Measurements from ENCODE around the gene LCN6. TPM values are rescaled to one million over a fixed set of nuclear protein-coding genes. Genes with fewer than 3 reads are reported as not detected.

Gene LCN6
- polyA plus RNA-seq, 1 donor (not counting 4 experiments of a cell fraction or from before 2014, with no cell fraction given) = not detected

DNA sequence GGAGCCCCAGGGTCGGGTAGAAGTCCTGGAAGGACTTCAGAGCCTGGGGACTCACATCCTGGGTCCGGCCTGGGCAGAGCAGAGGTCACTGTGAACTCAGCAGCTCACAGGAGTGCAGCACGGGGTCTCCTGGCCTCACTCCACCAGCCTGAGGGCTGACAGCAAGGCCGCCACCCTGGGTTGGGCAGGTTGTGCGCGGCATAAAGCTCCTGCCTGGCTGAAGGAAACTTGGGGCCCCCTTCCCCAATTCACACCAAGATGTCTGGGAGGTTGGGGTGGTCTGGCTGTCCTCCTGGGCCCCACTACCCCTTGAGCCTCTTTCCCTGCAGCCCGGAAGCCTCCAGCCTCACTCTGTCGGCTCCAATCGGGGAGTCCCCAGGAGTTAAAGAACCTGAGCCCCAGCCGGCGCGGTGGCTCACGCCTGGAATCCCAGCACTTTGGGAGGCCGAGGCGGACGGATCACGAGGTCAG lies 13.9 kb upstream of the LCN6 start:
- no peaks in the 10 kb centered on the region for H3K36me3 ChIP-seq (ENCODE audit: control insufficient read depth in 2 of 2, extremely low read depth in 1 of 2, insufficient read depth in 2 of 2, low read length in 2 of 2)
- H2AFZ ChIP-seq (ENCODE audit: control insufficient read depth, low read length) = no peak overlapping the region
- H3K4me1 ChIP-seq (ENCODE audit: control insufficient read depth, extremely low read depth, insufficient read depth, low read length) = no peaks in the 10 kb centered on the region
- H3K9ac ChIP-seq (ENCODE audit: control insufficient read depth, extremely low read depth, insufficient read depth, low read length) = no peak overlapping the region
- no peaks in the 10 kb centered on the region for H3K9me1 ChIP-seq (ENCODE audit: control insufficient read depth, extremely low read depth, insufficient read depth, low read length)
- no peak overlapping the region for H3K27ac ChIP-seq (ENCODE audit: control insufficient read depth, insufficient read depth, low read length)
- peaks cover 18% of the 10 kb centered on the region for H3K27me3 ChIP-seq (ENCODE audit: control insufficient read depth, extremely low read depth, insufficient read depth, low read length)
- DNase-seq (ENCODE audit: low read depth, low spot score) (no peak), FAIRE-seq (no peak)
- dilution Hi-C loops (cut with MboI; ENCODE audit: extremely low pct_ligation_motif_present, low sequenced_read_pairs) = no loop called here
- no peaks in the 10 kb centered on the region for H3K9me3 ChIP-seq (ENCODE audit: control insufficient read depth, low read depth, low read length)
- H4K20me1 ChIP-seq (ENCODE audit: control insufficient read depth, extremely low read depth, insufficient read depth, low read length) = no peaks in the 10 kb centered on the region
- no peak for TF ChIP-seq CTCF (optimal IDR thresholded peaks at IDR 0.05 in 1 of 3, IDR thresholded peaks at IDR 0.05 in 1 of 3, conservative IDR thresholded peaks at IDR 0.05 in 1 of 3; ENCODE audit: extremely low read depth in 1 of 3, insufficient read depth in 2 of 3, low read length in 3 of 3)
- TF ChIP-seq EZH2 (IDR thresholded peaks at IDR 0.05; ENCODE audit: low read length) = no peak
- H3K4me2 ChIP-seq (ENCODE audit: control insufficient read depth, extremely low read depth, insufficient read depth, low read depth, low read length) = no peak overlapping the region
- no peak overlapping the region for H3K4me3 ChIP-seq (ENCODE audit: control insufficient read depth in 2 of 3, extremely low read depth in 1 of 3, insufficient read depth in 2 of 3, low read depth in 1 of 3, low read length in 3 of 3)
- H3K79me2 ChIP-seq (ENCODE audit: control insufficient read depth, insufficient read depth, low read length) = no peaks in the 10 kb centered on the region

DNA sequence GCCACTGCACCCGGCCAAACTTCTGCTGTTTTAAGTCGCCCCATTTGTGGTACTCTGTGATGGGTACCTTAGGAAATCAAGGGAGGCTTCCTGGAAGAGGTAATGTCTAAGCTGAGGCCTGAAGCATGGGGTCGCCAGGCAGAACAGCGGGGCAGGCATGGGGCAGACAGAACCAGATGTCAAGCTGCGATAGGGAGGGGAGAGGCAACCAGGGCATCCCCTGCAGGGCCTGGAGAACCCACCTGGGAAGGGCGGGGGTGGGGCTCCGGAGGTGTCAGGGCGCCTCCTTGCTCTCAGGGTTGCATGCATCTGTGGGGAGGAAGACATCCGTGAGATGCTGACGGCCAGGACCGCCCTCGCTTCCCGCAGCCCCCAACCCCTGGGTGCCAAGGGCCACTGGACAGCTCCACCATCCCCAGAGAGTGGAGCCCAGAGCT lies 13.2 kb upstream of the LCN6 start:
- no peak for FAIRE-seq
- no peaks in the 10 kb centered on the region for H3K4me1 ChIP-seq (ENCODE audit: control insufficient read depth, extremely low read depth, insufficient read depth, low read length)
- no peaks in the 10 kb centered on the region for H3K9me3 ChIP-seq (ENCODE audit: control insufficient read depth, low read depth, low read length)
- H3K4me3 ChIP-seq (ENCODE audit: control insufficient read depth in 2 of 3, extremely low read depth in 1 of 3, insufficient read depth in 2 of 3, low read depth in 1 of 3, low read length in 3 of 3) = no peak overlapping the region
- dilution Hi-C loops (cut with MboI; ENCODE audit: extremely low pct_ligation_motif_present, low sequenced_read_pairs) = no loop called here
- no peak overlapping the region for H3K9ac ChIP-seq (ENCODE audit: control insufficient read depth, extremely low read depth, insufficient read depth, low read length)
- no peaks in the 10 kb centered on the region for H3K79me2 ChIP-seq (ENCODE audit: control insufficient read depth, insufficient read depth, low read length)
- TF ChIP-seq CTCF (optimal IDR thresholded peaks at IDR 0.05 in 1 of 3, IDR thresholded peaks at IDR 0.05 in 1 of 3, conservative IDR thresholded peaks at IDR 0.05 in 1 of 3; ENCODE audit: extremely low read depth in 1 of 3, insufficient read depth in 2 of 3, low read length in 3 of 3) = no peak
- TF ChIP-seq EZH2 (IDR thresholded peaks at IDR 0.05; ENCODE audit: low read length) = no peak
- H3K27ac ChIP-seq (ENCODE audit: control insufficient read depth, insufficient read depth, low read length) = no peak overlapping the region
- H3K36me3 ChIP-seq (ENCODE audit: control insufficient read depth in 2 of 2, extremely low read depth in 1 of 2, insufficient read depth in 2 of 2, low read length in 2 of 2) = no peaks in the 10 kb centered on the region
- no peaks in the 10 kb centered on the region for H4K20me1 ChIP-seq (ENCODE audit: control insufficient read depth, extremely low read depth, insufficient read depth, low read length)
- no peak overlapping the region for H3K4me2 ChIP-seq (ENCODE audit: control insufficient read depth, extremely low read depth, insufficient read depth, low read depth, low read length)
- no peak for DNase-seq (ENCODE audit: low read depth, low spot score)
- peaks cover 22% of the 10 kb centered on the region for H3K27me3 ChIP-seq (ENCODE audit: control insufficient read depth, extremely low read depth, insufficient read depth, low read length)
- no peaks in the 10 kb centered on the region for H3K9me1 ChIP-seq (ENCODE audit: control insufficient read depth, extremely low read depth, insufficient read depth, low read length)
- no peak overlapping the region for H2AFZ ChIP-seq (ENCODE audit: control insufficient read depth, low read length)
